ENCODE results near the gene MTURN. TPM values are rescaled to one million over a fixed set of nuclear protein-coding genes. Genes with fewer than 3 reads are reported as not detected.
"Not testable (repeated sequence)": the region's sequence is repeated elsewhere in the genome, so short reads cannot be mapped to it uniquely, and the experiment has no call there.

MTURN gene
- total RNA-seq, 1 donor from 2014 or later = 21.3 TPM

DNA sequence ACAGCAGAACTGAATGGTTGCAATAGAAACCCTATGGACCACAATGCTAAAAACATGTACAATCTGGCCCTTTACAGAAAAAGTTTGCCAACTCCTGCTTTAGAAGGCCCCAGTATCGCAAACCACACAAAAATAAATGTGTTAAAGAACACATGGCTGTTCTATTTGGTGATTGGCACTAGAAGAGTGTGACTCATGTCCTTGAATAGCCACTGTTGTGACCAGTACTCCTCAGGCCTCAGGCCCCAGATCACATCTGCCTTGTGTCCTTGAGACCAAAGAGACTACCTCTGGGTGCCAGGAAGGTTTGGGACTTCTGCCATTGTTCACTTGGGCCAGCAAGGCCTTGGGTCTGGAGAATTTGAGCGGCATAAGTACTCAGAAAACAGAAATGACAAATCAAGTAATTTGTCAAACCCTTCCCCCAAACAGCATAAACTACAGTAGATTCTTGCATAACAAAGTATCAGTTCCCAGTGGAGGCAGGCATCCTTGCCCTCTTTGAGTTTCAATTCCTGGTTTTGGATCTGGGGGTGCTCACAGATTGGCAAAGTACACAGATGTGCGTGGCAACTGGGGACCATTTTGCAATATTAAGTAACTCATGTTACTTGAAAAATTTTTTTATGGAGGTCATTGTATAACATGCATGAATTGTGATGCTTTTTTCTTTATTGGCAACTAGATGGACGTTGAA, 50.2 kb downstream of the MTURN start:
- no peaks in the 10 kb centered on the region for H3K9me3 ChIP-seq (replicated peaks)
- peaks cover 36% of the 10 kb centered on the region for H3K4me1 ChIP-seq
- peak; percentile 22 for DNase-seq
- TF ChIP-seq CTCF (IDR thresholded peaks at IDR 0.05; ENCODE audit: borderline replicate concordance) = no peak
- no peak overlapping the region for H3K4me3 ChIP-seq
- intact Hi-C loops (cut with micrococcal nuclease) = no loop called here
- no peaks in the 10 kb centered on the region for H3K27me3 ChIP-seq (ENCODE audit: low read depth)
- no peaks in the 10 kb centered on the region for H3K36me3 ChIP-seq
- peak overlapping the region; percentile 76 for H3K27ac ChIP-seq (replicated peaks)

- H3K9me3 ChIP-seq (replicated peaks) = no peaks in the 10 kb centered on the region
- peaks cover 36% of the 10 kb centered on the region for H3K4me1 ChIP-seq
- intact Hi-C loops (cut with micrococcal nuclease) = no loop called here
Observed at GRCh38 chr7:30185496-30185895, 50.7 kb downstream of the MTURN start.

GRCh38 chr7:30186725-30187124, 51.9 kb downstream of the MTURN start:
- H3K27ac ChIP-seq (replicated peaks) = no peak overlapping the region
- DNase-seq = no peak
- H3K4me3 ChIP-seq = no peak overlapping the region
- H3K36me3 ChIP-seq = peaks cover 3% of the 10 kb centered on the region
- TF ChIP-seq CTCF (IDR thresholded peaks at IDR 0.05; ENCODE audit: borderline replicate concordance) = no peak
- intact Hi-C loops (cut with micrococcal nuclease) = no loop called here
- peaks cover 33% of the 10 kb centered on the region for H3K4me1 ChIP-seq
- no peaks in the 10 kb centered on the region for H3K9me3 ChIP-seq (replicated peaks)
- no peaks in the 10 kb centered on the region for H3K27me3 ChIP-seq (ENCODE audit: low read depth)

More at GRCh38 chr7:30185496-30185895, 50.7 kb downstream of the MTURN start:
- DNase-seq = no peak
- H3K27ac ChIP-seq (replicated peaks) = peak overlapping the region; percentile 76
- no peaks in the 10 kb centered on the region for H3K27me3 ChIP-seq (ENCODE audit: low read depth)
- no peaks in the 10 kb centered on the region for H3K36me3 ChIP-seq
- no peak for TF ChIP-seq CTCF (IDR thresholded peaks at IDR 0.05; ENCODE audit: borderline replicate concordance)
- H3K4me3 ChIP-seq = no peak overlapping the region

- Histone ChIP-seq H3K4me1 (peaks cover 27% of the 10 kb centered on the region), H3K27ac (replicated peaks) (no peak overlapping the region), H3K27me3 (ENCODE audit: low read depth) (no peaks in the 10 kb centered on the region), H3K9me3 (replicated peaks) (no peaks in the 10 kb centered on the region), H3K36me3 (peaks cover 3% of the 10 kb centered on the region), H3K4me3 (no peak overlapping the region)
- TF ChIP-seq CTCF (IDR thresholded peaks at IDR 0.05; ENCODE audit: borderline replicate concordance) = no peak
- no peak for DNase-seq
- intact Hi-C loops (cut with micrococcal nuclease) = no loop called here
Observed at GRCh38 chr7:30187513-30187912, 52.7 kb downstream of the MTURN start.

DNA sequence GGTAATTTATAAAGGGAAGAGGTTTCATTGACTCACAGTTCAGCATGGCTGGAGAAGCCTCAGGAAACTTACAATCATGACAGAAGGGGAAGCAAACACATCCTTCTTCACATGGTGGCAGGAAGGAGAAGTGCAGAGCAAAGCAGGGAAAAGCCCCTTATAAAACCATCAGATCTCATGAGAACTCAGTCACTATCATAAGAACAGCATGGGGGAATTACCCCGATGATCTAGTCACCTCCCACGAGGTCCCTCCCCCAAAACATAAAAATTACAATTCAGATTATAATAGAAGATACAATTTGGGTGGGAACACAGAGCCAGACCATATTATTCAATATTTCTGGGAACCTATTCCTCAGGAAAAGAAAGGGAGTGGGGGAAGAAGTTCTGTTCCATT, 53.6 kb downstream of the MTURN start:
- H3K27ac ChIP-seq (replicated peaks); H3K36me3 ChIP-seq; H3K27me3 ChIP-seq (ENCODE audit: low read depth); intact Hi-C loops (cut with micrococcal nuclease); DNase-seq; H3K4me3 ChIP-seq; H3K9me3 ChIP-seq (replicated peaks): not testable (repeated sequence)
- peaks cover 19% of the 10 kb centered on the region for H3K4me1 ChIP-seq

DNA sequence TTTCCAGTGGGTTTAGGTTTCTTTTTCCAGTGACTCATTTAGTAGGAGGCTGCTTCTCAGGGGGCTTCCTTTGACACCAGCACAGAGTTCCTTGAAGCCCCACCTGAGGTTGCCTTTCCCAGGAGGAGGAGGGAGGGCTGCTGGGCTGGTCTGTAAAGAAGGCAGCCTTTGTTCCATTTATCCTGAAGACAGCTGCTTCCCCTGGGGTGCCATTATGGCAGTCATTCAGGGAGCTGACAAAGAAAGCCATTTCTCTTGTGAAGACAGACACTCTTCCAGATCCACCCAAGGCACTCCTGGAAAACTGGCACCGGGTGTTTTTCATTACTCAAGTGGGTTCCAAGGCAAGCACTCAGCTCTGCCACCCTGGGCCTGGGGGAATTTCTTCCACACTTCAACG, 54.0 kb downstream of the MTURN start:
- Histone ChIP-seq H3K27ac (replicated peaks) (no peak overlapping the region), H3K27me3 (ENCODE audit: low read depth) (no peaks in the 10 kb centered on the region), H3K4me1 (peaks cover 14% of the 10 kb centered on the region), H3K9me3 (replicated peaks) (no peaks in the 10 kb centered on the region), H3K36me3 (peaks cover 3% of the 10 kb centered on the region), H3K4me3 (no peak overlapping the region)
- DNase-seq = no peak
- TF ChIP-seq CTCF (IDR thresholded peaks at IDR 0.05; ENCODE audit: borderline replicate concordance) = no peak
- intact Hi-C loops (cut with micrococcal nuclease) = no loop called here
